SK-N-SH (cell line): ENCODE measurements around the gene SPG11.

Source experiments
- EZH2phosphoT487 ChIP-seq: fragments of 200-600 bp; sonication (generic); IDR thresholded peaks from 2 replicates; pipeline ENCODE4 v1.6.1; 2017; ENCODE audit warnings: low read depth, mixed run types, mild to moderate bottlenecking, antibody characterized with exemption, moderate library complexity, borderline replicate concordance
- NFIC ChIP-seq: IDR thresholded peaks from 2 replicates; pipeline ENCODE4 v1.4.0; 2012; ENCODE audit warnings: borderline replicate concordance
- POLR2AphosphoS5 ChIP-seq: IDR thresholded peaks from 2 replicates; pipeline ENCODE4 v1.6.1; 2012; ENCODE audit warnings: low read depth, low read length
- TEAD4 ChIP-seq: IDR thresholded peaks from 2 replicates; pipeline ENCODE4 v1.4.0; 2012; ENCODE audit warnings: mild to moderate bottlenecking, borderline replicate concordance; ENCODE audit not compliant: insufficient read depth
- YY1 ChIP-seq: IDR thresholded peaks from 2 replicates; pipeline ENCODE4 v1.4.0; 2012; ENCODE audit warnings: low read depth, mild to moderate bottlenecking
- TF ChIP-seq, protein P1 (sequence below): fragments of 200-600 bp; sonication (generic); IDR thresholded peaks from 2 replicates; pipeline ENCODE4 v1.6.1; 2017; ENCODE audit warnings: antibody characterized with exemption, mild to moderate bottlenecking, moderate library complexity

GRCh38 chr15:44541282-44541958 lies 122.0 kb downstream of the SPG11 start:
- peak; percentile 88 for TF ChIP-seq NFIC
- TF ChIP-seq, protein P1, sequence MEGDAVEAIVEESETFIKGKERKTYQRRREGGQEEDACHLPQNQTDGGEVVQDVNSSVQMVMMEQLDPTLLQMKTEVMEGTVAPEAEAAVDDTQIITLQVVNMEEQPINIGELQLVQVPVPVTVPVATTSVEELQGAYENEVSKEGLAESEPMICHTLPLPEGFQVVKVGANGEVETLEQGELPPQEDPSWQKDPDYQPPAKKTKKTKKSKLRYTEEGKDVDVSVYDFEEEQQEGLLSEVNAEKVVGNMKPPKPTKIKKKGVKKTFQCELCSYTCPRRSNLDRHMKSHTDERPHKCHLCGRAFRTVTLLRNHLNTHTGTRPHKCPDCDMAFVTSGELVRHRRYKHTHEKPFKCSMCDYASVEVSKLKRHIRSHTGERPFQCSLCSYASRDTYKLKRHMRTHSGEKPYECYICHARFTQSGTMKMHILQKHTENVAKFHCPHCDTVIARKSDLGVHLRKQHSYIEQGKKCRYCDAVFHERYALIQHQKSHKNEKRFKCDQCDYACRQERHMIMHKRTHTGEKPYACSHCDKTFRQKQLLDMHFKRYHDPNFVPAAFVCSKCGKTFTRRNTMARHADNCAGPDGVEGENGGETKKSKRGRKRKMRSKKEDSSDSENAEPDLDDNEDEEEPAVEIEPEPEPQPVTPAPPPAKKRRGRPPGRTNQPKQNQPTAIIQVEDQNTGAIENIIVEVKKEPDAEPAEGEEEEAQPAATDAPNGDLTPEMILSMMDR, result no peak
- TF ChIP-seq TEAD4, result peak; percentile 63; the same call in 1 of the 2 replicates
- no peak for TF ChIP-seq EZH2phosphoT487
- no peak for TF ChIP-seq YY1
- no peak for TF ChIP-seq POLR2AphosphoS5
